Peyer's patch (tissue), 4 donors: ENCODE data around the gene DEUP1. TPM values are rescaled to one million over a fixed set of nuclear protein-coding genes. Genes with fewer than 3 reads are reported as not detected.

Experiments
- DNase-seq, 3 donors: peaks; one replicate each; pipeline ENCODE4 v3.0.0-alpha.2; 2017 to 2019
- H3K27ac ChIP-seq, 4 donors: fragments of 200-600 bp; sonication (generic); one replicate each; pipeline ENCODE4 v1.5.1; 2016 to 2019
- H3K27me3 ChIP-seq, 2 donors: fragments of 200-600 bp; sonication (generic); one replicate each; pipeline ENCODE4 v1.5.1; 2019
- H3K36me3 ChIP-seq, 3 donors: fragments of 200-600 bp; sonication (generic); one replicate each; pipeline ENCODE4 v1.5.1; 2016 to 2019
- H3K4me1 ChIP-seq, 4 donors: fragments of 200-600 bp; sonication (generic); one replicate each; pipeline ENCODE4 v1.5.1; 2016 to 2019
- H3K4me3 ChIP-seq, 4 donors: fragments of 200-600 bp; sonication (generic); 1 replicate in 3 of 4; 2 replicates in 1 of 4; pipeline ENCODE4 v1.5.1; 2016 to 2019; ENCODE audit warnings: mild to moderate bottlenecking in 1 of 4
- H3K9me3 ChIP-seq, 4 donors: fragments of 200-600 bp; sonication (generic); one replicate each; pipeline ENCODE4 v1.5.1; 2016 to 2019; ENCODE audit warnings: mild to moderate bottlenecking in 1 of 4
- POLR2A ChIP-seq, 2 donors: fragments of 450-650 bp; IDR thresholded peaks; one replicate each; pipeline ENCODE4 v1.5.1; 2017; ENCODE audit warnings: antibody characterized with exemption in 2 of 2, mild to moderate bottlenecking in 2 of 2, moderate library complexity in 2 of 2
- total RNA-seq, 4 donors: library from RNA; depleted of rRNA; stranded (reverse); fragments of >200 nt; gene quantifications; one replicate each; pipeline ENCODE4 v1.1.0, GENCODE V29; 2016
- TF ChIP-seq, protein P1 (sequence below), 6 experiments: fragments of 450-650 bp in 4 of 6; fragments of 200-600 bp in 2 of 6; sonication (generic) in 1 of 6; IDR thresholded peaks; one replicate each; pipeline ENCODE4 v1.5.1; 2017 to 2019; ENCODE audit warnings: antibody characterized with exemption in 6 of 6, mild to moderate bottlenecking in 3 of 6, moderate library complexity in 1 of 6

The DEUP1 gene
- total RNA-seq, 4 donors from 2014 or later, result not detected

DNA sequence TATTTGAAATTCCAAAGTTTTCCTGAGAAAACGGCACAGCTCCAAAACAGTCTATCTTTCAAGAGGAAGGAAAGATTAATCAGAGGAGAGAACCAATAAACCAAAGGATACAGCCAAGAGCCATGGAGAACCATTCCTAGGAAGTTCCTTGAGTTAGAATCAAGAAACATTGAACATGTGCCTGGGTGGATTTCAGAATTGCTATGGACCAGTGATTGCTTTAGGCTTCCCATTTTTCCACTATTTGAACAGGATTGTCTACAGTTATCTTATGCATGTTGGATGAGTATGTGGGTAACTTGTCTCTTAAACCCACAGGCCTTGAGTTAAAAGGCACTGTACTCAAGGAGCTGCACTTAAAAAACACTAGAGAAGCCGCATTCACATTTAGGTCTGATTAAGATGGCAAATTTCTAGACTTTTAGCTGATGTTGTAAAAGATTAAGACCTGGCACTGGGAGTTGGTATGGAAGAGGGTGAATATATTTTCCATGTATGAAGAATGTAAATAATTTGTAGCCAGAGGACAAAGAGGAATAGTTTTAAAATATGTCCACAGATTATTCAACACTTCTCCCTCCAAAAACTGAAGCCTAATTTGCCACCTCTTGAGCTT, 11.2 kb upstream of the DEUP1 start:
- TF ChIP-seq POLR2A (IDR thresholded peaks at IDR 0.05), result no peak
- TF ChIP-seq, protein P1, sequence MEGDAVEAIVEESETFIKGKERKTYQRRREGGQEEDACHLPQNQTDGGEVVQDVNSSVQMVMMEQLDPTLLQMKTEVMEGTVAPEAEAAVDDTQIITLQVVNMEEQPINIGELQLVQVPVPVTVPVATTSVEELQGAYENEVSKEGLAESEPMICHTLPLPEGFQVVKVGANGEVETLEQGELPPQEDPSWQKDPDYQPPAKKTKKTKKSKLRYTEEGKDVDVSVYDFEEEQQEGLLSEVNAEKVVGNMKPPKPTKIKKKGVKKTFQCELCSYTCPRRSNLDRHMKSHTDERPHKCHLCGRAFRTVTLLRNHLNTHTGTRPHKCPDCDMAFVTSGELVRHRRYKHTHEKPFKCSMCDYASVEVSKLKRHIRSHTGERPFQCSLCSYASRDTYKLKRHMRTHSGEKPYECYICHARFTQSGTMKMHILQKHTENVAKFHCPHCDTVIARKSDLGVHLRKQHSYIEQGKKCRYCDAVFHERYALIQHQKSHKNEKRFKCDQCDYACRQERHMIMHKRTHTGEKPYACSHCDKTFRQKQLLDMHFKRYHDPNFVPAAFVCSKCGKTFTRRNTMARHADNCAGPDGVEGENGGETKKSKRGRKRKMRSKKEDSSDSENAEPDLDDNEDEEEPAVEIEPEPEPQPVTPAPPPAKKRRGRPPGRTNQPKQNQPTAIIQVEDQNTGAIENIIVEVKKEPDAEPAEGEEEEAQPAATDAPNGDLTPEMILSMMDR (IDR thresholded peaks at IDR 0.05), result no peak

DNA sequence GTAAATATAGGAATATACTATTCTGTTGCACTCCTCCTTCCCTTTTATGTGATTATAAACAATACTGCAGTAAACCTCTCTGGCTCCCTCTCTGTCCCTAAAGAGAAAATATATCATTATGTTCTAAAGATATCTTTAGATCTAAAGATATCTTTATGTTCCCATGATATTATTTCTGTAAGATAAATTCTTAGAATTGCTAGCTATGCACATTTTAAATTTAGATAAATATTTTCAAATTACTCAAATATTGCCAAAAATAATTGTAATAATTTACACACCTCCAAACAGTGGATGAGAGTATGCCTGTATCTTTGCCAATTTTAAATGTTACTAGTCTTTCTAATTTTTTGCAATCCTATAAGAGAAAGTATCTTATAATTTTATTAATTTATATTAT, 10.3 kb upstream of the DEUP1 start:
- H3K27me3 ChIP-seq, result no peaks in the 10 kb centered on the region
- no peak overlapping the region for H3K27ac ChIP-seq
- no peak for DNase-seq
- no peaks in the 10 kb centered on the region for H3K4me1 ChIP-seq
- H3K4me3 ChIP-seq, result no peak overlapping the region
- H3K9me3 ChIP-seq, result no peaks in the 10 kb centered on the region
- TF ChIP-seq POLR2A (IDR thresholded peaks at IDR 0.05), result no peak
- TF ChIP-seq, protein P1 (IDR thresholded peaks at IDR 0.05), result no peak
- no peaks in the 10 kb centered on the region for H3K36me3 ChIP-seq

More for the DNA sequence above, 11.2 kb upstream of the DEUP1 start:
- Histone ChIP-seq H3K4me3 (no peak overlapping the region), H3K27me3 (no peaks in the 10 kb centered on the region), H3K36me3 (no peaks in the 10 kb centered on the region), H3K4me1 (no peaks in the 10 kb centered on the region), H3K27ac (no peak overlapping the region), H3K9me3 (no peaks in the 10 kb centered on the region)
- no peak for DNase-seq

DNA sequence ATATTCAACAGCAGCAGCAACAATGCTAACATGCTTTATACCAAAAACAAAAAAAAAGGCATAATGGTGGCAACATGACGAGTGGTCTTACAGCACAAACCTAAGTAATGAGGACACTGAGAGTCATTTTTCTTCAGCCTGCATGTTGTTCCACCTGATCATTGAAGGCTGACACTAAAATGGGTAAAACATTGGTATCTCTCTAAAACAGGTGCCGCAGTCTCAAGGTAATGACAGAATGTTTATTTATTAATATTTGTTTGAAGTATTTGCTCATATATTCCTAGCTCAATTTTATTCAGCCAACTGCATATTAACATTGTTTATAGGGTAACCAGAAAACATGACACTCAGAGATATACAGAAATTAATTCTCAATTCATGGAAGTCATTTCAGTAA, 8.3 kb upstream of the DEUP1 start:
- no peak overlapping the region for H3K4me3 ChIP-seq
- TF ChIP-seq, protein P1 (IDR thresholded peaks at IDR 0.05), result no peak
- no peak for TF ChIP-seq POLR2A (IDR thresholded peaks at IDR 0.05)
- DNase-seq, result no peak
- no peaks in the 10 kb centered on the region for H3K27me3 ChIP-seq
- H3K4me1 ChIP-seq, result no peaks in the 10 kb centered on the region
- H3K27ac ChIP-seq, result no peak overlapping the region
- H3K9me3 ChIP-seq, result no peaks in the 10 kb centered on the region
- no peaks in the 10 kb centered on the region for H3K36me3 ChIP-seq

DNA sequence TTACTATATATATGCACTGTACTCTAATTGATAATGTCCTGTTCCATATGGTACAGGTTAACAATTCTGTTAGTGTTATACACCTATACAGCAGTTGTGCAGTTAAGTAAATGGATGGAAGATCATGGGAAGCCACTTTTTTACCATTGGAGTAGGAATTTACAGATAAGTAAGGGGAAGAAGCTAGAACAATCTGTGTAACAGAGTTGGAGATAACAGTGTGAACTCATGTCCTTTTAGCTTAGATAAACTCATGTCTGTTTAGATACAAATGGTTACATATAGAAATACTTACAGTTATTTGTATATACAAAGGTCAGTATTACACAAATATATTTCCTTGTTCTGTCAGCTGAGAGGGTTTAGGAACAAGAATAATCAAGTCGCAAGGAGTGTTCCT, 6.8 kb upstream of the DEUP1 start:
- no peak for TF ChIP-seq POLR2A (IDR thresholded peaks at IDR 0.05)
- TF ChIP-seq, protein P1 (IDR thresholded peaks at IDR 0.05), result no peak
- Histone ChIP-seq H3K36me3 (no peaks in the 10 kb centered on the region), H3K4me1 (no peaks in the 10 kb centered on the region), H3K9me3 (no peaks in the 10 kb centered on the region), H3K27me3 (no peaks in the 10 kb centered on the region), H3K27ac (no peak overlapping the region), H3K4me3 (no peak overlapping the region)
- DNase-seq, result no peak

DNA sequence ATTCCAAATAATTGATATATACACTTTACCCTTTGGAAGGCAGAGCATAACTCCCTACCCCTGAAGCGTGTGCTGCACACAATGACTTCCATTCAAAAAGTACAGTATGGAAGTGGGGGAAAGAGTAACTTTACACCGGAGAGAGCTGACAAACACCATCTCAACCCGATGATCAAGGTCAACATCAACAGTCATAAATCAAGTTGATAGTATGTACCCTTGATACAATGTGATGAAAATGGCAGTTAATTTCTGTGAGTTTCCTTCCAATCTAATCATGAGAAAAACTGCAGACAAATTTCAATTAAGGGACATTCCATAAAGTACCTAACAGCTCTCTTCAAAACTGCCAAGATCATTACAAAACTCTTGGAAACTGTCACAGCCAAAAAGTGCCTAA, 6.0 kb upstream of the DEUP1 start:
- Histone ChIP-seq H3K27ac (no peak overlapping the region), H3K4me3 (no peak overlapping the region), H3K4me1 (no peaks in the 10 kb centered on the region), H3K9me3 (no peaks in the 10 kb centered on the region), H3K36me3 (no peaks in the 10 kb centered on the region), H3K27me3 (no peaks in the 10 kb centered on the region)
- DNase-seq, result no peak
- TF ChIP-seq POLR2A (IDR thresholded peaks at IDR 0.05), result no peak
- TF ChIP-seq, protein P1 (IDR thresholded peaks at IDR 0.05), result no peak

DNA sequence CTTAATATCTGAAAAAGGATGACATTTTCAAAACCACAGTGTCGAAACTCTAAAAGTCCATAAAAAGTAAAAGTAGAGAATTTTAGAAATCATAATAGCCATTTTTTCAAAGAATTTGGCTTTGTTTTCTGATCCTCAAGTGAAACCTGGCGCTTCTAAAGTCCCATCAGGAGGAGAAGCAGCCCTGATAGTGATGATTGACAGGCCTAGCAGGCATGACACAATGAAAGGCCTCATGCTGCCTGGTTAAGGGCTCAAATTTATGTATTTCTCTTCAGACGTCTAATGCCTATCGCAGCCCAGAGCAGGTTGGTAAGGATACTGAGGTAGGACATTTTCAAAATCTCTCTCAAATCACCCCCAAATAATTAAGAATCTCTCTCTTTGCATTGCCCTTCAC, 3.9 kb upstream of the DEUP1 start:
- Histone ChIP-seq H3K9me3 (no peaks in the 10 kb centered on the region), H3K27me3 (no peaks in the 10 kb centered on the region), H3K4me3 (no peak overlapping the region), H3K4me1 (peaks cover 0 to 7% (median 0%) of the 10 kb centered on the region in 4 donors), H3K27ac (no peak overlapping the region), H3K36me3 (no peaks in the 10 kb centered on the region)
- TF ChIP-seq, protein P1 (IDR thresholded peaks at IDR 0.05), result no peak
- no peak for TF ChIP-seq POLR2A (IDR thresholded peaks at IDR 0.05)
- DNase-seq, result no peak
